WTC11 (cell line): ENCODE data around the gene ZDHHC8. TPM values are rescaled to one million over a fixed set of nuclear protein-coding genes. Genes with fewer than 3 reads are reported as not detected.

Experiments used
- ATAC-seq: fragments of 200-7000 bp; cut with Tn5 transposase; 2 replicates; pipeline ENCODE4 v1.10.0; 2021; ENCODE audit warnings: mild to moderate bottlenecking, moderate library complexity
- CTCF ChIA-PET: fragments of 300-600 bp; sonication (Branson Sonifier 250); formaldehyde crosslinking; loops from one replicate; lab custom pipeline; 2021; ENCODE audit warnings: antibody characterized with exemption; lab: Charles Lee
- POLR2A ChIA-PET: fragments of 350-600 bp; sonication (Branson Sonifier 250); formaldehyde crosslinking; loops from one replicate; lab custom pipeline; 2021; ENCODE audit warnings: antibody characterized with exemption; lab: Charles Lee
- DNase-seq: peaks from one replicate; pipeline ENCODE4 v3.0.0; 2021; ENCODE audit warnings: low spot score
- H3K27ac Mint-ChIP-seq: 2 replicates; pipeline ENCODE4 v1.8.0; 2021; ENCODE audit warnings: mixed read lengths
- H3K27me3 Mint-ChIP-seq: 2 replicates; pipeline ENCODE4 v1.8.0; 2021; ENCODE audit warnings: low read depth, mild to moderate bottlenecking, moderate library complexity, mixed read lengths
- H3K36me3 Mint-ChIP-seq: 2 replicates; pipeline ENCODE4 v1.8.0; 2021; ENCODE audit warnings: mixed read lengths
- H3K4me1 Mint-ChIP-seq: 2 replicates; pipeline ENCODE4 v1.8.0; 2022; ENCODE audit warnings: mixed read lengths
- H3K4me3 Mint-ChIP-seq: 2 replicates; pipeline ENCODE4 v1.8.0; 2021; ENCODE audit warnings: mild to moderate bottlenecking, moderate library complexity, mixed read lengths
- H3K9me3 Mint-ChIP-seq: 2 replicates; pipeline ENCODE4 v1.8.0; 2021; ENCODE audit warnings: mixed read lengths
- E2F5 ChIP-seq: sonication (generic); formaldehyde crosslinking; IDR thresholded peaks from 2 replicates; pipeline ENCODE4 v1.8.1; 2022; ENCODE audit warnings: mild to moderate bottlenecking, moderate library complexity, missing genetic modification reagents
- ERG ChIP-seq: fragments of 250-450 bp; sonication (Bioruptor Pico); IDR thresholded peaks from 2 replicates; pipeline ENCODE4 v1.8.0; 2021; ENCODE audit warnings: mild to moderate bottlenecking
- FOXK1 ChIP-seq: sonication (generic); formaldehyde crosslinking; IDR thresholded peaks from 2 replicates; pipeline ENCODE4 v1.8.0; 2022; ENCODE audit warnings: mild to moderate bottlenecking, moderate library complexity, missing genetic modification reagents
- GTF2I ChIP-seq: fragments of 250-450 bp; sonication (Bioruptor Pico); conservative IDR thresholded peaks from 2 replicates; pipeline ENCODE4 v1.4.0; 2021; ENCODE audit warnings: mild to moderate bottlenecking
- IRF2 ChIP-seq: sonication (generic); formaldehyde crosslinking; IDR thresholded peaks from 2 replicates; pipeline ENCODE4 v1.8.0; 2022; ENCODE audit warnings: low read depth, missing genetic modification reagents, borderline replicate concordance
- KAT7 ChIP-seq: sonication (generic); formaldehyde crosslinking; IDR thresholded peaks from 2 replicates; pipeline ENCODE4 v1.8.1; 2023; ENCODE audit warnings: missing genetic modification reagents, mild to moderate bottlenecking, borderline replicate concordance
- MAX ChIP-seq: sonication (generic); formaldehyde crosslinking; IDR thresholded peaks from 2 replicates; pipeline ENCODE4 v1.8.0; 2022; ENCODE audit warnings: mild to moderate bottlenecking, missing genetic modification reagents
- MXD4 ChIP-seq: fragments of 250-450 bp; sonication (Bioruptor Pico); IDR thresholded peaks from 2 replicates; pipeline ENCODE4 v1.8.0; 2021; ENCODE audit warnings: mild to moderate bottlenecking, moderate library complexity, borderline replicate concordance
- NFE2L1 ChIP-seq: sonication (generic); formaldehyde crosslinking; IDR thresholded peaks from 2 replicates; pipeline ENCODE4 v1.8.1; 2023; ENCODE audit warnings: missing genetic modification reagents
- NFYB ChIP-seq: sonication (generic); formaldehyde crosslinking; conservative IDR thresholded peaks from 2 replicates; pipeline ENCODE4 v1.8.0; 2022; ENCODE audit warnings: low read depth, missing genetic modification reagents
- PRDM15 ChIP-seq: sonication (generic); formaldehyde crosslinking; IDR thresholded peaks from 2 replicates; pipeline ENCODE4 v1.8.0; 2022; ENCODE audit warnings: missing genetic modification reagents
- PREB ChIP-seq: sonication (generic); formaldehyde crosslinking; IDR thresholded peaks from 2 replicates; pipeline ENCODE4 v1.8.1; 2022; ENCODE audit warnings: mild to moderate bottlenecking, missing genetic modification reagents, moderate library complexity, borderline replicate concordance
- SOX15 ChIP-seq: fragments of 250-450 bp; sonication (Bioruptor Pico); IDR thresholded peaks from 2 replicates; pipeline ENCODE4 v1.9.0; 2021; ENCODE audit warnings: mild to moderate bottlenecking
- TEAD4 ChIP-seq: sonication (generic); formaldehyde crosslinking; IDR thresholded peaks from 2 replicates; pipeline ENCODE4 v1.8.0; 2022; ENCODE audit warnings: mild to moderate bottlenecking, missing genetic modification reagents
- TP53 ChIP-seq: sonication (generic); formaldehyde crosslinking; IDR thresholded peaks from 2 replicates; pipeline ENCODE4 v1.8.1; 2023; ENCODE audit warnings: mild to moderate bottlenecking, missing genetic modification reagents
- ZNF263 ChIP-seq: sonication (generic); formaldehyde crosslinking; IDR thresholded peaks from 2 replicates; pipeline ENCODE4 v1.8.1; 2022; ENCODE audit warnings: low read depth, mild to moderate bottlenecking, moderate library complexity, missing genetic modification reagents
- ZNF317 ChIP-seq: sonication (generic); formaldehyde crosslinking; IDR thresholded peaks from 2 replicates; pipeline ENCODE4 v1.8.1; 2023; ENCODE audit warnings: low read depth, mild to moderate bottlenecking, moderate library complexity, missing genetic modification reagents, borderline replicate concordance
- ZNF532 ChIP-seq: fragments of 250-450 bp; sonication (Bioruptor Pico); IDR thresholded peaks from 2 replicates; pipeline ENCODE4 v1.9.0; 2021; ENCODE audit warnings: mild to moderate bottlenecking, borderline replicate concordance
- total RNA-seq: library from RNA; stranded (reverse); gene quantifications from 3 replicates; pipeline ENCODE4 v1.2.3, GENCODE V29; 2021

Gene ZDHHC8
- total RNA-seq, 1 experiment from 2014 or later = 79.7 TPM

GRCh38 chr22:20083891-20084546 lies 47.6 kb upstream of the ZDHHC8 start:
- TF ChIP-seq PREB (CRISPR knock-in tag) (no peak), NFYB (no peak), SOX15 (CRISPR knock-in tag) (no peak), ZNF263 (CRISPR knock-in tag) (no peak), ERG (no peak), MXD4 (CRISPR knock-in tag) (no peak), FOXK1 (CRISPR knock-in tag) (no peak), E2F5 (CRISPR knock-in tag) (no peak), PRDM15 (CRISPR knock-in tag) (no peak), MAX (CRISPR knock-in tag) (no peak), TP53 (CRISPR knock-in tag) (no peak), TEAD4 (no peak), KAT7 (CRISPR knock-in tag) (no peak), ZNF317 (no peak), NFE2L1 (no peak), GTF2I (CRISPR knock-in tag) (no peak), ZNF532 (no peak), IRF2 (CRISPR knock-in tag) (no peak)
- TF ChIP-seq, all 79 proteins: peak for 0
- Mint-ChIP-seq H3K36me3 (peaks cover 37% of the 10 kb centered on the region), H3K9me3 (no peaks in the 10 kb centered on the region), H3K4me3 (no peak overlapping the region), H3K27me3 (no peaks in the 10 kb centered on the region), H3K4me1 (peaks cover 41% of the 10 kb centered on the region), H3K27ac (peak overlapping the region; percentile 95)
- DNase-seq (no peak), ATAC-seq (no peak)
- CTCF ChIA-PET = interaction anchor here (0.6 to 1.4 kb wide), 9 partner anchors 9 to 125 kb away, joined by 3 to 5 read pairs (median 4); partner anchors contain the start of genes TANGO2 and TRMT2A
- POLR2A ChIA-PET = interaction anchor here (1.6 kb wide), 1 partner anchor 17 kb away, joined by 4 read pairs; no protein-coding TSS in a partner anchor
